ENCODE measurements around the gene PCDHGB7.

DNA sequence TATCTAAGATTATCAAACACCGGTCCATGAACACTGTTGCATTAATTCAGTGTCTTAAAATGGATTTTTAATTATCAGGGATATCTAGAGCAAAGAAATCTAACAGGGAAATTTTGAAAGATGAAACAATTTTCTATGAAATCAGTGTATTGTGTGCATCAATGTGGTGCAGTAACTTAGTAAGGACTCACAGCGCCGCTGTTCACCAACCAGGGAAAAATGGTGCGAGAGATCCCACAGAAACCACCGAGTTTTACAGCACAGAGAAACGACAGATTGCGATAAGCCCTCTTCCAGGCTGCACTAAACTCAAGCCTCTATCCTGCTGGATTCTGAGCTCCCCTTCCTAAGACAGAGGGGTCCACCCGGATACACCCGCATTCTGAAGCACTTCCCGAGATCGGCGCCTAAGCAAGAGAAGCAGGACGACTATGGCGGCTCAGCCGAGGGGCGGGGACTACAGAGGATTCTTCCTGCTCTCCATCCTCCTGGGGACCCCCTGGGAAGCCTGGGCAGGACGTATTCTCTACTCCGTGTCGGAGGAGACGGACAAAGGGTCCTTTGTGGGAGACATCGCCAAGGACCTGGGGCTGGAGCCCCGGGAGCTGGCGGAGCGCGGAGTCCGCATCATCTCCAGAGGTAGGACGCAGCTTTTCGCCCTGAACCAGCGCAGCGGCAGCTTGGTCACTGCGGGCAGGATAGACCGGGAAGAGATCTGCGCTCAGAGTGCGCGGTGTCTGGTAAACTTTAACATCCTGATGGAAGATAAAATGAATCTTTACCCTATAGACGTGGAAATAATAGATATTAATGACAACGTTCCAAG, 34.8 kb upstream of the PCDHGB7 start, which contains the start of gene PCDHGA7:
- TF ChIP-seq EZH2 (IDR thresholded peaks at IDR 0.05; ENCODE audit: insufficient read depth, poor library complexity, severe bottlenecking) (no peak), EZH2phosphoT487 (IDR thresholded peaks at IDR 0.05; ENCODE audit: insufficient read depth, low read depth) (no peak)
